Esophagus squamous epithelium (tissue), 4 donors: ENCODE results near the gene CEP63.

Experiments used
- CTCF ChIP-seq, 6 experiments: fragments of 450-650 bp in 4 of 6; fragments of 200-600 bp in 2 of 6; sonication (generic) in 2 of 6; IDR thresholded peaks; one replicate each; pipeline ENCODE4 v1.5.1; 2016 to 2019; ENCODE audit warnings: antibody characterized with exemption in 6 of 6, mild to moderate bottlenecking in 4 of 6, moderate library complexity in 4 of 6
- POLR2A ChIP-seq, 4 donors: fragments of 450-650 bp; IDR thresholded peaks; one replicate each; pipeline ENCODE4 v1.6.1; 2017; ENCODE audit warnings: antibody characterized with exemption in 4 of 4, mild to moderate bottlenecking in 4 of 4, moderate library complexity in 3 of 4

DNA sequence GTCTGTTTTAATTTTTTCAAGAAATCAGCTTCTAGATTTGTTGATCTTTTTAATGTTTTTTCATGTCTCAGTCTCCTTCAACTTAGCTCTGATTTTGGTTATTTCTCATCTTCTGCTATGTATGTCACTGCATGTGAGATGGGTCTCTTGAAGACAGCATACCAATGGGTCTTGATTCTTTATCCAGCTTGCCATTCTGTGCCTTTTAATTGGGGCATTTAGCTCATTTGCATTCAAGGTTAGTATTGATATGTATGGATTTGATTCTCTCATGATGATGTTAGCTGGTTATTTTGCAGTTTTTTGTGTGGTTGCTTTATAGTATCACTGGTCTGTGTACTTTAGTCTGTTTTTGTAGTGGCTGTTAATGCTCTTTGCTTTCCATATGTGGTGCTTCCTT is 39.4 kb downstream of the CEP63 start:
- TF ChIP-seq CTCF (IDR thresholded peaks at IDR 0.05) (no peak), POLR2A (IDR thresholded peaks at IDR 0.05) (no peak)
